Cortex of kidney (tissue), 1 donor: ENCODE data around the gene ITSN2.
"Not testable (repeated sequence)": the region's sequence is repeated elsewhere in the genome, so short reads cannot be mapped to it uniquely, and the experiment has no call there.

Experiments used
- DNase-seq: peaks from one replicate; lab custom pipeline; 2025; lab: John Stamatoyannopoulos, UW

The ITSN2 gene

GRCh38 chr2:24360050-24360962 lies at the start of gene ITSN2:
ITSN2 (minus strand) TSS chr2:24360536; CDS start chr2:24328082, 32,454 bp downstream.
- DNase-seq, result peak; percentile 51

GRCh38 chr2:24409171-24409570 lies 48.8 kb upstream of the ITSN2 start:
- DNase-seq, result no peak

- not testable (repeated sequence) for DNase-seq
Measured at GRCh38 chr2:24408704-24409103, 48.4 kb upstream of the ITSN2 start.

DNA sequence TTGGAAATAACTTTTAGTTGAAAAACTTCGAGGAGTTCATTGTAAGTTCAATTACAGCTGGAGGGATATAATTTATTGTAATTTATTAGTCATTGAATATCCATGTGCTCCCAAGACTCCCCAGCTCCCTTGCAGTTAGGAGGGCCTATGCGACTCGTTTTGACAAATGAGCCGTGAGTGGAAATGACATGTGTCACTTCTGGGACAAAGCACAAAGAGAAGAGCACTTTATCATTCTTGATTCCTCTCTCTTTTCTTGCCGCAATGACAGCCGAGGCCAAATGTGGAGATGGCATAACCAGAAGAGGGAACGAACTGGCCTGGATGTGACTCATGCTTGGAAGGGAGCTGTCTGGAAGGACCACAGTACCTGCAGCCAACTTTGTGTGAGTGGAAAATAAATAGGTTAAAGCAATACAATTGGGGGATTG lies 44.2 kb upstream of the ITSN2 start:
- no peak for DNase-seq

DNA sequence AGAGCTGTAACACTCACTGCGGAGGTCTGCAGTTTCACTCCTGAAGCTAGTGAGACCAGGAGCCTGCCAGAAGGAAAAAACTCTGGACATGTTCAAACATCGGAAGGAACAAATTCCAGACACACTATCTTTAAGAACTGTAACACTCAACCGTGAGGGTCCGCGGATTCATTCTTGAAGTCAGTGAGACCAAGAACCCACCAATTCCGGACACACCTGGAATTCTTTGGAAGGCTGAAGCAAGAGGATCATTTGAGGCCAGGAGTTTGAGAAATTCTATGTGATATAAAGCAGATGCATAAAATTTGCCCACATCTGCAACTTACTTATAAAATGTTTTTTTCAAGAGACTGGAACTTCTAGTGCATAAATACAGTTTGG lies 43.5 kb upstream of the ITSN2 start:
- no peak for DNase-seq

GRCh38 chr2:24403168-24403831 lies 43.0 kb upstream of the ITSN2 start:
- no peak for DNase-seq

DNA sequence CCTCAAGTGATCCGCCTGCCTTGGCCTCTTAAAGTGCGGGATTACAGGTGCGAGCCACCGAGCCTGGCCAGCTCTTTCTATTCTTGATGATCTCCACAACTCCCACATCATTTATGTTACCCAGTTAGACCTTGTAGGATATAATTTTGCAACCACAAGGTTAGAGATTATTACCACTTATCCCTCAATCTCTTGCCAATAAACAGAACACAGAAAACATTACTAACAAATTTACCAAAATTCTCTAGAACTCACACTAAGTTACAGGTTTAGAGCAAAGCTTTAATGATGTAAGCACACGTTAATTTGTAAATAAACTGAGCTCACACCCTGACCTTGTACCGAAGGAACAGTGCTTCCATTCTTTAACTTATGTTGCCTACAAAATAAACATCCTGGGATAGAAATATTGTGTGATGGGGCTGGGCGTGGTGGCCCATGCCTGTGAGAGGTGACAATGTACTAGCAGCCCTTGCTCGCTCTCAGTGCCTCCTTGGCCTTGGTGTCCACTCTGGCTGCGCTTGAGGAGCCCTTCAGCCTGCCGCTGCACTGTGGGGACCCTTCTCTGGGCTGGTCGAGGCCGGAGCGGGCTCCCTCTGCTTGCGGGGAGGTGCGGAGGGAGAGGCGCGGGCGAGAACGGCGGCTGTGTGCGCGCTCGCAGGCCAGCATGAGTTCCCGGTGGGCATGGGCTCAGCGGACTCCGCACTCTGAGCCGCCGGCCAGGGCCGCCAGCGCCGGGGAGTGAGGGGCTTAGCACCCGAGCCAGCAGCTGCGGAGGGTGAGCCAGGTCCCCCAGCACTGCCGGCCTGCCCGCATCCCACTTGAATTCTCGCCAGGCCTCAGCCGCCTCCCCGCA lies 42.1 kb upstream of the ITSN2 start:
- no peak for DNase-seq

DNA sequence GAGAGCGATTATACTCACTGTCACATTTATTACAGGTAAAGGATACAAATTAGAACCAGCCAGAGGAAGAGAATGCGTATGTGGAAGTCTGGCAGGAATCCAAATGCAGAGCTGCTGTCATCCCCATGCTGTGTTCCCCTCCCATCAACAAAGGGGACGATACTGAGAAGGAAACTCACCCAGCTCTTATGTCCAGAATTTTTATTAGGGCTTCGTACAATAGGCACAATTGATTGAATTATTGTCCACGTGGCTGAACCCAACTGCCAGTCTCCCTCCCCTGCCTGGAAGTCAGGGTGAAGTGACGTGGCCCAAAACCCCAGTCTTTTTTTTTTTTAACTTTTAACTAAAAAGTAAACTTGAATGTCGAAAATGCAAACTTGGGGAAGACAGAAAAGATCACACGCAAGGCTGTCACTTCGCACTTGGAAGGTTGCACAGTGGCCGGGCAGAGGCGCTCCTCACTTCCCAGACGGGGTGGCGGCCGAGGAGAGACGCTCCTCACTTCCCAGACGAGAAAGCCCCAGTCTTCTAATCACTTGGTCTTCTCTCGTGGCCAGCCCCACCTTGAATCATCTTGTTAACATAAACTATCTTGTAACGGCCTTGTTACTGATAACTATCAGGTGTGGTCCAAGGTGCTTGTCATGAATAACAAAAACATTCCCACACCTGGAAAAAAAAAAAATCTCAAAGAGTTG lies 40.0 kb upstream of the ITSN2 start:
- no peak for DNase-seq

- DNase-seq, result no peak
Measured at GRCh38 chr2:24399434-24400206, 39.3 kb upstream of the ITSN2 start.

- DNase-seq, result no peak
Measured at GRCh38 chr2:24394998-24395397, 34.7 kb upstream of the ITSN2 start.

DNA sequence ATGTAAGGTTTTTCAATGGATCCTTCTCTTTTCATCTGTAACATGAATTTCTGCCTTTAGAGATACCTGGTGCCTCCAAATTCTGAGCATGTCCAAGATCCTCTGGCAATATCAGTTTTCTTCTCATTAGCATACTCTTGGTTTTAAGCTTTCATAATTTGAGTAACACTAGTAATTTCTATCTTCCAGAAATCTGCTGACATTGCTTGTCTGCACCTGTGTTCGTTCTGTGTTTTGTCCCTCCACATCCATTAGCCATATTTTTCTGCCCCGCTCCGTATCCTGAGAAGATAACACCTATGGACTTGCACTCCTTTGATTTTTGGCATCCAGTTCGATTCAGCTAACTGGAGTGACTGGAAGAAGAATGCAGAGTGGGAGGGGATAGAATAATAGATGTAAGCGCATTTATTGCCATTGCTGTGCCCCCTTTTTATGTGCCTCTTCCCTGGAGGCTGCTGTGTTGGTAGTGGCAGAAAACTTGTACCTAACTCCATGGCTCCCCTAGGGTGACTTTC lies 32.3 kb upstream of the ITSN2 start:
- no peak for DNase-seq

DNA sequence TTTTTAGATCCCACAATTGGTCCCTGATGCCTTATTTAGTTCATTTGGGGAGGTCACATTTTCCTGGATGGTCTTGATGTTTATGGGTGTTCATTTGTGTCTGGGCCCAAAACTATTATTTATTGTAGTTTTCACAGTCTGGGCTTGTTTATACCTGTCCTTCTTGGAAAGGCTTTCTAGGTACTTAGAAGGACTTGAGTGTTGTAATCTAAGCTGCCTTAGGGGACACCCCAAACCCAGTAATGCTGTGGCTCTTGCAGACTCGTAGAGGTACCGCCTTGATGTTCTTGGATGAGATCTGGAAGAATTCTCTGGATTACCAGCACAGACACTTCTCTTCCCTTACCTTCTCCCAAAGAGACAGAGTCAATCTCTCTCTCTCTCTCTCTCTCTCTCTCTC lies 25.0 kb upstream of the ITSN2 start:
- no peak for DNase-seq

- DNase-seq, result no peak
Measured at GRCh38 chr2:24382363-24383073, 22.2 kb upstream of the ITSN2 start.

GRCh38 chr2:24380820-24381219 lies 20.5 kb upstream of the ITSN2 start:
- DNase-seq, result no peak

GRCh38 chr2:24375349-24376087 lies 15.2 kb upstream of the ITSN2 start:
- DNase-seq, result no peak

DNA sequence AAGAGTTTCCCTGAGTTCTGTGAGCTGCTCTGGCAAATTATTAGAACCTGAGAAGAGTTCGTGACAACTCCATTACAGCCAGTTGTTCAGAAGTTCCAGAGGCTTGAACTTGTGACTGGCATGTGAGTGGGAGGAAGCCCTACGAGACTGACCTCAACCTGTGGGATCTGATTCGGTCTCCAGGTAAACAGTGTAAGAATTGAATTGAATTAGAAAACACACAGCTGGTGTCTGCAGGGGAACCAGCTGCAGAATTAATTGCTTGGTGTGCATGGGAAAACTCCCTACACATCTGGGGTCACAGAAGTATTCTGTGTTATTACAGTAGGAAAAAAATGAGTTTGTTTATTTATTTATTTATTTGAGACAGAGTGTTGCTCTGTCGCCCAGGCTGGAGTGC lies 14.0 kb upstream of the ITSN2 start:
- no peak for DNase-seq

- no peak for DNase-seq
Measured at GRCh38 chr2:24372033-24372432, 11.7 kb upstream of the ITSN2 start.

DNA sequence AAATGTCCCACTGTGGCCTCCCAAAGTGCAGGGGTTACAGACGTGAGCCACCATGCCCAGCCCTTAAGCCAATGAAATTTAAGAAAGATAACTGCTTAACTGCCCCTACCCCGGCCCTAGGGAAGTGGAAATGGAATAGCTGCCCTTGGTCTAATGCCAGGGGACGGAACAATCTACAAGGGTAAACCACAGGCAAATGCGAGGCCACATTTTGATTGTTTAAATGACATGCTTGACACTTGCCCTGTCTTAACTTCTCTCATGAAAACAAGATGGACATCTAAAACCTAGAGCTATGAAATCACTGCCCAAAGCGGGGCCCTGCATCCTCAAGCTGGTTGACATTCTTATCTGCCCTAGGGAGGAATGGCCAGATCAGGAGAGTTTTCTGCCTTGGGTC lies 5.5 kb upstream of the ITSN2 start:
- no peak for DNase-seq

DNA sequence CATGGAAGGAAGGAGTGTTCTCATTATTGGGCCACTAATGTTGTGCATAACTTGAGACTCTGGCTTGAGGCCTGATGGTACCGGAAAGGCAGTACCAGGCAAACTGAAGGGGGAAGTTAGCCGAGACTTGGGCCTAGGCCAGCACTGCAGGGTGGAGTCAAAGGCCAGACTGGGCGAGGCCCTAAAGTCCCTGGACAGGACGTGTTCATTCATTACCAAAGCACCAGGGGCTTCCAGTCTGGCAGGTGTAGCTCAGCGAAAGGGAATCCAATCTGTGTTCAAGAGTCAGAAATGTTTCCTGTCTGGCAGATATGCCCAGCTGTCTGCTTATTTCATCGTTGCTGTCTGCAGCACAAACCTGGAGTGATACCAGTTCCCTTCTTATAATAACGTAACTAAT lies 4.7 kb upstream of the ITSN2 start:
- no peak for DNase-seq
